Small intestine (tissue), 7 donors: ENCODE results near the gene EIF2S1. TPM values are rescaled to one million over a fixed set of nuclear protein-coding genes. Genes with fewer than 3 reads are reported as not detected.
"Not testable (repeated sequence)": the region's sequence is repeated elsewhere in the genome, so short reads cannot be mapped to it uniquely, and the experiment has no call there.

Source experiments
- DNase-seq, 2 donors: peaks; one replicate each; pipeline versions ENCODE4 v3.0.0 to v3.0.0-alpha.2; 2013
- FAIRE-seq: peaks from 2 replicates; lab custom pipeline; 2012; peaks lifted over from hg19 to GRCh38; lab: Jason Lieb, UNC
- H3K27ac ChIP-seq, 3 donors: one replicate each; pipeline ENCODE4 v1.5.1; 2013; ENCODE audit warnings: low read length in 2 of 3, mild to moderate bottlenecking in 2 of 3, control low read depth in 1 of 3, inconsistent platforms in 1 of 3, low read depth in 1 of 3, moderate library complexity in 1 of 3
- H3K27me3 ChIP-seq, 3 donors: one replicate each; pipeline ENCODE4 v1.6.1; 2013; ENCODE audit warnings: low read length in 3 of 3, inconsistent platforms in 1 of 3; ENCODE audit not compliant: control insufficient read depth in 3 of 3, insufficient read depth in 3 of 3
- H3K36me3 ChIP-seq, 3 donors: one replicate each; pipeline ENCODE4 v1.6.1; 2013; ENCODE audit warnings: low read length in 3 of 3, inconsistent platforms in 1 of 3, low read depth in 1 of 3, mild to moderate bottlenecking in 1 of 3, moderate library complexity in 1 of 3; ENCODE audit not compliant: control insufficient read depth in 3 of 3, insufficient read depth in 2 of 3
- H3K4me1 ChIP-seq, 3 donors: one replicate each; pipeline ENCODE4 v1.6.1; 2013; ENCODE audit warnings: low read length in 2 of 3, inconsistent platforms in 1 of 3, low read depth in 1 of 3, mild to moderate bottlenecking in 1 of 3, moderate library complexity in 1 of 3; ENCODE audit not compliant: control insufficient read depth in 3 of 3, insufficient read depth in 2 of 3
- H3K4me3 ChIP-seq, 3 donors: one replicate each; pipeline ENCODE4 v1.5.1; 2013; ENCODE audit warnings: low read length in 3 of 3, control low read depth in 1 of 3, inconsistent platforms in 1 of 3, low read depth in 1 of 3, mild to moderate bottlenecking in 1 of 3, moderate library complexity in 1 of 3
- H3K9me3 ChIP-seq, 2 donors: one replicate each; pipeline ENCODE4 v1.6.1; 2013; ENCODE audit warnings: low read depth in 1 of 2, low read length in 1 of 2; ENCODE audit not compliant: control insufficient read depth in 2 of 2, insufficient read depth in 1 of 2
- WGBS, 3 donors: extraction: QIAGEN DNeasy Blood & Tissue Kit; methylation state at CpG; one replicate each; pipeline ENCODE4 v1.1.7; 2013; 5-methylcytosine and 5-hydroxymethylcytosine counted together
- polyA plus RNA-seq, 4 donors: library from polyadenylated mRNA; stranded (reverse) in 3 of 4; unstranded in 1 of 4; fragments of 200-250 nt in 3 of 4; fragments of 120-200 nt in 1 of 4; gene quantifications; one replicate each; pipeline versions ENCODE4 v1.2.1 to v1.2.3, GENCODE V29; 2013
- donor health status: healthy with polysubstance abuse.
- donor health status: control.
- donor health status: control.
- donor health status: Bipolar disorder and iron deficiency.
- donor health status: healthy.

The EIF2S1 gene
- polyA plus RNA-seq, 4 donors: 43.6 to 116 (median 69.9) TPM

- Histone ChIP-seq H3K27ac (no peak overlapping the region), H3K27me3 (no peaks in the 10 kb centered on the region), H3K9me3 (no peaks in the 10 kb centered on the region), H3K36me3 (peaks cover 7 to 10% (median 8%) of the 10 kb centered on the region in 3 donors), H3K4me3 (no peak overlapping the region), H3K4me1 (no peaks in the 10 kb centered on the region)
- WGBS, 3 donors: 95 to 96% (median 95%) methylated on average over 5 of the region's 5 CpGs
- FAIRE-seq: no peak
- no peak for DNase-seq
Observed at GRCh38 chr14:67332468-67332867, 27.7 kb upstream of the EIF2S1 start.

- DNase-seq: peak in 1 of 2 donors; percentile 11
- no peak overlapping the region for H3K27ac ChIP-seq
- no peak for FAIRE-seq
- peaks cover 15 to 19% (median 15%) of the 10 kb centered on the region in 3 donors for H3K36me3 ChIP-seq
- no peaks in the 10 kb centered on the region for H3K9me3 ChIP-seq
- H3K4me1 ChIP-seq: no peaks in the 10 kb centered on the region
- H3K4me3 ChIP-seq: no peak overlapping the region
- H3K27me3 ChIP-seq: no peaks in the 10 kb centered on the region
- WGBS, 3 donors: 95 to 100% (median 97%) methylated on average over 2 of the region's 2 CpGs
Observed at GRCh38 chr14:67335781-67336180, 24.3 kb upstream of the EIF2S1 start.

DNA sequence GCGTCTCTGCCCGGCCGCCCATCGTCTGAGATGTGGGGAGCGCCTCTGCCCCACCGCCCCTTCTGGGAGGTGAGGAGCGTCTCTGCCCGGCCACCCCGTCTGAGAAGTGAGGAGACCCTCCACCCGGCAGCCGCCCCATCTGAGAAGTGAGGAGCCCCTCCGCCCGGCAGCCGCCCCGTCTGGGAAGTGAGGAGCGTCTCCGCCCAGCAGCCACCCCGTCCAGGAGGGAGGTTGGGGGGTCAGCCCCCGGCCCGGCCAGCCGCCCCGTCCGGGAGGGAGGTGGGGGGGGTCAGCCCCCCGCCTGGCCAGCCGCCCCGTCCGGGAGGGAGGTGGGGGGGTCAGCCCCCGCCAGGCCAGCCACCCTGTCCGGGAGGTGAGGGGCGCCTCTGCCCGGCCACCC, 18.9 kb upstream of the EIF2S1 start:
- H3K27ac ChIP-seq, FAIRE-seq, H3K27me3 ChIP-seq, H3K4me1 ChIP-seq, H3K9me3 ChIP-seq, H3K4me3 ChIP-seq, DNase-seq: not testable (repeated sequence)
- WGBS, 3 donors: 98 to 99% (median 99%) methylated on average over 18 to 31 of the region's 31 CpGs
- peaks cover 13 to 25% (median 17%) of the 10 kb centered on the region in 3 donors for H3K36me3 ChIP-seq

DNA sequence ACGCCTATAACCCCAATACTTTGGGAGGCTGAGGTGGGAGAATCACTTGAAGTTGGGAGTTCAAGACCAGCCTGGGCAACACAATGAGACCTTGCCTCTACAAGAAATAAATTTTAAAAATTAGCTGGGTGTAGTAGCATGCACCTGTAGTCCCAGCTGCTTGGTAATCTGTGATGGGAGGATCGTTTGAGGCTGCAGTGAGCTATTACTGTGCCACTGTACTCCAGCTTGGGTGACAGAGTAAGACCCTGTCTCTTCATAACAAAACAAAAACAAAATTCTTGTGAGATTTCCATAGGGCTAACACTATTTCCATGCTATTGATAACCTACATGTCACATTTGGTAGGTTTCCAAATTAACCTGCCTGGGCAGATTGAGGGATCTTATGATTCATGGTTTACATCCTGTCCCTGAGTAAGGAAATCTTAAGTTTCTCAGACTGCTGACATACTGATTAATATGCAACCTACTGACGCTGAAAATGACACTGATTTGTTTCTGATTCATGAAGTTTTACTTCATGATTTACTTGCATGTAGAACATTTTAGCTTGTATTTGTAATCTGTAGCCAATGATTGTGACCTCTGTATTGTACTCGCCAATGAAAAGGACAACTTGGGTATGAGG, 16.4 kb upstream of the EIF2S1 start:
- DNase-seq: no peak
- Histone ChIP-seq H3K4me3 (no peak overlapping the region), H3K4me1 (no peaks in the 10 kb centered on the region), H3K27me3 (no peaks in the 10 kb centered on the region), H3K9me3 (no peaks in the 10 kb centered on the region), H3K27ac (no peak overlapping the region), H3K36me3 (peaks cover 9 to 40% (median 11%) of the 10 kb centered on the region in 3 donors)
- WGBS, 3 donors: 90 to 94% (median 94%) methylated on average over 4 of the region's 4 CpGs
- FAIRE-seq: no peak

- no peak overlapping the region for H3K4me3 ChIP-seq
- no peaks in the 10 kb centered on the region for H3K27me3 ChIP-seq
- H3K27ac ChIP-seq: no peak overlapping the region
- H3K36me3 ChIP-seq: peaks cover 6 to 36% (median 9%) of the 10 kb centered on the region in 3 donors
- no peaks in the 10 kb centered on the region for H3K4me1 ChIP-seq
- FAIRE-seq: no peak
- H3K9me3 ChIP-seq: no peaks in the 10 kb centered on the region
- DNase-seq: no peak
Observed at GRCh38 chr14:67345583-67345982, 14.5 kb upstream of the EIF2S1 start.

GRCh38 chr14:67352055-67352454, 8.1 kb upstream of the EIF2S1 start:
- H3K27me3 ChIP-seq: no peaks in the 10 kb centered on the region

DNA sequence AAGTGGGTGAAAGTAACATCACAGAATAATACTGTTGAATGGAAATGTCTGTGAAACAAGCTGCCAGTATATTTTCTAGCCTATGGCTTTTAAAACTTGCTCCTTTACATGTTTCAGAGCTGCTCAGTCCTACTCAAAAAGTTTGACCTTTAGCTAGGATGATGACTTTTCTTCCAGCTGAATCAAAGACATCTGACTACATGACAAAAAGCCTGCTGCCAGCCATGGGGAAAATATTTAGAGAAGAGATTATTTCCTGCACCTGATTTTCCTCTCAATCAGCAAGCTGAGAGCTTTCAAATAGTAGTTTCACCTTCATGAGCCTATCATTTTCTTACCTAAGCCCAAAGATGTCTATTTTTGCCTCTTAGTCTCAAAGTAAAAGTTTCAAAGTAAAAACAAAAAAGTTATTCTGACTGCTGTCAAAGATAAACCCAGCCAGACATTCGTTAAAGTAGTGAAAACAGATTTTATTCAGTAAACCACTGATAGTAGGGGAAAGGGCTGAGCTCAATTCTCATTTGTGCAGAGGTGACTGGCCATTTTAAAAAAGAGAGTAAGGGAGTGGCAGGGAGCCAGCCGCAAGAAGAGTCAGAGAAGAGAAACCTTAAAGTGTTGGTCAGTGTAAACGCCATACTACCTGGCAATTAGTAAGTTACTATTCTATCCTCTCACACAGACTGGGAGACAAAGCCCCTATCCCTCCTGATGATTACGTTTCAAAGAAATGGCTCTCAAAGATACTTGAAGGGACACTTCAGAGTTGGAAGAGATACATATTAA, 2.8 kb upstream of the EIF2S1 start:
- WGBS, 3 donors: 46 to 65% (median 62%) methylated on average over 4 of the region's 4 CpGs
- Histone ChIP-seq H3K36me3 (peaks cover 0 to 7% (median 4%) of the 10 kb centered on the region in 3 donors), H3K27ac (no peak overlapping the region), H3K4me3 (no peak overlapping the region), H3K27me3 (no peaks in the 10 kb centered on the region), H3K4me1 (peaks cover 2 to 13% (median 8%) of the 10 kb centered on the region in 3 donors), H3K9me3 (no peaks in the 10 kb centered on the region)
- DNase-seq (no peak), FAIRE-seq (no peak)

More at GRCh38 chr14:67352055-67352454, 8.1 kb upstream of the EIF2S1 start:
- no peak for FAIRE-seq
- H3K4me1 ChIP-seq: no peaks in the 10 kb centered on the region
- H3K36me3 ChIP-seq: peaks cover 0 to 29% (median 6%) of the 10 kb centered on the region in 3 donors
- H3K9me3 ChIP-seq: no peaks in the 10 kb centered on the region
- H3K27ac ChIP-seq: no peak overlapping the region
- 91 to 96% (median 94%) methylated on average over 5 of the region's 5 CpGs for WGBS, 3 donors
- DNase-seq: no peak
- no peak overlapping the region for H3K4me3 ChIP-seq

DNA sequence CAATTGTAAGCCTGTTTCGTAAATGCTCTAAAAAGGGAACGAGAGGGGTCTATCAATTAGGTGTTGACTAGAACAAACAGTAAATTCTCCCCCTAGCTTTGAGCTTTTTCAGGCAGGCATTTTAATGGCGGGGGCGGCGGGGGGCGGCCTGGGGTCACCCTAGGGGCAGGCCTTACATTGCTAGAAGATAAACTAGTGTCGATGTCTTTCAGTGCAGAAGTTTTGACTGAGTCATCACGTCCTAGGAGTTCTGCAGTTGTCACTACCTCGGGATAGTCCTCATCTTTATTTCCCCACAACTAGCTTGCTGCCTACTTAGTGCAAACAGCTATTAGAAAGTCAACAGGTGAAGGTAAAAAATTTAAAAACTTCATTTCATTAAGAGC, 2.2 kb upstream of the EIF2S1 start:
- H3K36me3 ChIP-seq: peaks cover 0 to 7% (median 3%) of the 10 kb centered on the region in 3 donors
- FAIRE-seq (no peak), DNase-seq (no peak)
- peak overlapping the region in 2 of 3 donors; percentile 79 to 92 for H3K4me3 ChIP-seq
- 56 to 71% (median 69%) methylated on average over 9 of the region's 9 CpGs for WGBS, 3 donors
- no peak overlapping the region for H3K27ac ChIP-seq
- no peaks in the 10 kb centered on the region for H3K27me3 ChIP-seq
- peaks cover 2 to 13% (median 8%) of the 10 kb centered on the region in 3 donors for H3K4me1 ChIP-seq
- H3K9me3 ChIP-seq: no peaks in the 10 kb centered on the region
